Putamen (tissue), 1 donor: ENCODE data around the gene NTN5.
"Not testable (repeated sequence)": the region's sequence is repeated elsewhere in the genome, so short reads cannot be mapped to it uniquely, and the experiment has no call there.

Experiments
- DNase-seq: peaks from one replicate; pipeline ENCODE4 v3.0.0-alpha.2; 2016; ENCODE audit warnings: low spot score

NTN5 gene, protein sequence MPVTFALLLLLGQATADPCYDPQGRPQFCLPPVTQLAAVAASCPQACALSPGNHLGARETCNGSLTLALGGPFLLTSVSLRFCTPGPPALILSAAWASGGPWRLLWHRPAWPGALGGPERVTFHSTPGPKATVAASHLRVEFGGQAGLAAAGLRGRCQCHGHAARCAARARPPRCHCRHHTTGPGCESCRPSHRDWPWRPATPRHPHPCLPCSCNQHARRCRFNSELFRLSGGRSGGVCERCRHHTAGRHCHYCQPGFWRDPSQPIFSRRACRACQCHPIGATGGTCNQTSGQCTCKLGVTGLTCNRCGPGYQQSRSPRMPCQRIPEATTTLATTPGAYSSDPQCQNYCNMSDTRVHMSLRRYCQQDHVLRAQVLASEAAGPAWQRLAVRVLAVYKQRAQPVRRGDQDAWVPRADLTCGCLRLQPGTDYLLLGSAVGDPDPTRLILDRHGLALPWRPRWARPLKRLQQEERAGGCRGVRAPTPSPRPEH

DNA sequence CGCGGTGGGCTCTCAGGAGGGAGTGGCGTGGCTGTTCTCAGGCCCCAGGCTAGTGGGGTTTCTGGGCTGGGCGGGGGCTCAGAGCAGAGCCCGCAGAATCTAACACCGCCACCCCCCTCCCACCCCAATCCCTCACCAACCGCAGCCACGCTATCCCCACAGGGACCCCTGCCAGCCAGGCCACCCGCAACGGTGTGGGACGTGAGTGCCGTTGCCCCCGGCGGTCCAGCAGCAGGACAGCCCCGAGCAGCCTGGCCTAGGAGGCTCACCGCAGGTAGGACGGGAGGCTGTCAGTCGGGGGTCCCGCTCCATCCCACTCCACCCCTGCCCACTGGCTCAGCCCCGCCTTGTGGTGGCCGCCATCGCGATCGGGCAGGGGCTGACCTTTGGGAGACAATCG lies at the start of gene NTN5:
TSS of gene NTN5 (minus strand) at position 24 of the 400 bp plus-strand sequence. CDS start 2,031 bp downstream, outside the sequence.
- DNase-seq, result no peak

DNA sequence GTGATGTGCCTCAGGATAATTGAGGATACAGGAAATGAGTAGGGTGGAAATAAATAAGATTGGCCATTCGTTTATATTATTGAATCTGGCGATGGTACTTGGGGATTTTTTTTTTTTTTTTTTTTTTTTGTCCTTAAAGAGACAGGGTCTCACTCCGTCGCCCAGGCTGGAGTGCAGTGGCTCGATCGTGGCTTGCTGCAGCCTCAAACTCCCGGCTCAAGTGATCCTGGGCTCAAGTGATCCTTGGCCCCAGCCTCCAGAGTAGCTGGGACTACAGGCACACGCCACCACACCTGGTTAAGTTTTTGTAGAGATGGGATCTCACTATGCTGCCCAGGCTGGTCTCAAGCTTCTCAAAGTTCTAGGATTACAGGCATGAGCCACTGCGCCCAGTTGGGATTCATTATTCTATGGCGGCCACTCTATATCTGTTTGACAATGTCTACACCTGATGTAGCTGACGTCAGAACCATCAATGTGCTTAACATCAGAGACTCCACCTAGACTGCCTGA lies 49.4 kb upstream of the NTN5 start:
- no peak for DNase-seq

DNA sequence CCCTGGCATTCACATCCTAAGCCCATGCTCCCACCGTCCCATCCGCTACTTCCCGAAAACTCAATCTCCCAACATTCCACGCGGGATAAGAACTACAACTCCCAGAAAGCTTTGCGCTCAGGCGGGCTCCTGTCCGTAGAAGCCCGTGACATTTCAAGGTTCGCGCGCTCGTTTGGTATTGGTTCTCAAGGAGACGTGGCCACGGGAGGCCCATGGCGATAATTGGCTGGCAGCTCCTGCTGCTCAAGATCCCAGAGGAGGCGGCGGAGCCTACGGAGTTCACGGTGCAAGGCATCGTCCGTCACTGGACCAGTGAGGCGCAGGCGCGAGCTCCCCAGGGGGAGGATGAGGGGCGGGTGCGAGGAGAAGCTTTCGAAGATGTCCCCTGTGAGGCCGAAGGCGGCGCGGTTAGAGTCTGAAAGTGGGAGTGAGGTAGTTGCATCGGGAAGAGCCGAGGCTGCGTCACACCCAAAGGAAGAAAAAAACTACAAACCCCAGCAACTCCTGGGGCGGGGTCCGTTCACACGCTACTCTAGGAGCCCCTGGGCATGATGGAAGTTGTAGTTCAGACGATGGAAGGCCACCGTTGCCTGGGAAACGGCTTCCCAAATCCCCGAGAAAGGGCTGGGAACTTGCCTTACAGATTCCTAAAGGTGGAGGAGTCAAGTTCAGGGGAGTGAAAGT lies 47.9 kb upstream of the NTN5 start:
- DNase-seq, result peak; percentile 100

DNA sequence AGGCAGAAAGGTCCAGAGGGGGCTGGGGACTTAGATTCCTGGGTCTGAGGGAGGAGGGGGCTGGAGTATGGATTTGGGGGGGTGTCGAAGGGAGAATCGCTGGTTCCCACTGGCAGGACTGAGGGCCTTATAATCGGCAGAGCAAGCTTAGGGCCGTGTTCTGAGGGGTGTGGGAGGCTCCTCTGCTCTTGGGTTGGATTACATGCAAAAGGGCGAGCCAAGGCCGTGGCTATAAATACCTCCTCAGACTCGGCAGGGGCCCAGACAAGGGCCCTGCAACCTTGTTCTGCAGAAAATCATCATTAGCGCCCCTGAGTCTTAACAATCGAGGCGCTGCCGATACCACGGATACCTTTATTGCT lies 47.4 kb upstream of the NTN5 start:
- DNase-seq, result no peak

DNA sequence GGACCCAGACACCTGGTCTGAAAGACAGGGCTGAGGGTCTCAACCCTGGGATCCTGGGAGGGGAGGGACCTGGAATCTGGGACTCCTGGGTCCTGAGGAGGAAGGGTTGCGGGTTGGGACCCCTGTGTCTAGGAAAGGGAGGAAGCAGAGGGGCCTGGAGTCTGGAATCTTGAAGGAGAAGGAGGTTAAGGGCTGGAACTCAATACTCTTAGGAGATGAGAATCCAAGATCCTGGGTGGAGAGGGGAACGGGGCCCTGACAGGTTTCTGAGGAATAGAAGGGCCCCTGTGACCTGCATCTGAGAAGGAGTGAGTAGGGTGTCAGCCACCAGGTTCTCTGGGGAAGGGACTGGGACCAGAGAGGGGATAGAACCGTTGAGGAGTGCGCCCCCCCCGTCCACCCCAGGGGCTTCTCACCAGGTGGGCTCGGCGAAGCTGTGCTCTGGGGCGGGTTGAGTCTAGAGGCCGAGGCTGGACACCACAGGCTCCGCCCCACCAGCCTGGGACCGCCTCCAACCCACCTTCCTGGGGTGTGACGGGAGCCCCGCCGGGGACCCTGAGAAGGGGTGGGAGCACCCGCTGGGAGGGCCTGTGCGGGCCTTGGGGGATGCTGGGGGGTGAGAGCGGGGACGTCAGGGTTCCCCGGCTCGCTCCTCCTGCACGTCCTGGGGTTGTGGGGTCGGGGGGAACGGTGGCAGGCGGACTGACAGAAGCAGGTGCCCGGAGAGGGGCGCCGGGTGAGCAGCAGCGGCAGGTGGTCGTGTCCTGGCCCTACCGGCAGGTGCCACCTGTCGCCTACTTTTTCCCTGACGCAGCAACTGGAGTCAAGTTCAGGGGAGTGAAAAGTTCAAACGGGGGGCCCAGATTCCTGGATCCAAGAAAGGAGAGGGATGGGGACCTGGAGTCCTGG lies 46.7 kb upstream of the NTN5 start, which contains the start of gene MAMSTR:
TSS of gene MAMSTR (minus strand) at position 463 of the 909 bp plus-strand sequence. CDS start 694 bp downstream, outside the sequence.
- DNase-seq, result no peak

DNA sequence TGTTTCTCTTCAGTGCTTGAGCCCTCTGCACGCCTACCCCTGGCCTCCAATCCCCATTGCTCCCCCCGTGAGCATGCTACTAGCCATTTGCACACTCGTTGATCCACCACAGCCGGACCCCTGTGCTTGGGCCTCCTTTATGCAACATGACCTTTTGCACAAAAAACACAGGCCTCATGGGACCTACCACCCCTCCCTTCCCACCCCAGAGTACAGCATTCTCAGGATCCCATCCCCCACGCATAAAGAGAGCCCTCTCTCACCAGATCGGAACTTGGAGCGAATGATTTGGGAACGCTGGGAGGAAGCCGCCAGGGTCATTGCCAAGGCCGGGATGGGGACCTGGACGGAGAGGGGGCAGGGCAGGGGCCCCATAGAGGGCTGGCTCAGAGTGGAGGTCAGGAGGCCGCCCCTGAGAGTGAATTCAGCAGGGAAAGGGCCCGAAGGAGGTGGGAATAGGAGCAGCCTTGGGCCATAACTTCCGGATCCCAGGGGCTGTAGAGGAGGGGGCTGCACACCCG lies 46.0 kb upstream of the NTN5 start:
- DNase-seq, result no peak

DNA sequence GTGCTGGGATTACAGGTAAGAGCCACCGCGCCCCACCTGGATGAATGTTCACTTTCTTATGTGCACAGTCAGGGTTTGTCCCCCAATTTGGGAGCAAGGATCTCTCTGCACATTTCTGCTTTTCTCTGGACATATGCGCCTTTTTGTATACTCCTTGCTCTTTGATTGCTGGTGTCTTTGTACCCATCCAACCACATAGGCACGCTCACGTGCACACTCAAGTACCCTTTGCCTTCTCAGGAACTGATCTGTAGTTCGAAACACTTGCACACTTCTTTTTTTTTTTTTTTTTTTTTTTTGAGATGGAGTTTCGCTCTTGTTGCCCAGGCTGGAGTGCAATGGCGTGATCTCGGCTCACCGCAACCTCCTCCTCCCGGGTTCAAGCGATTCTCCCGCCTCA lies 45.3 kb upstream of the NTN5 start:
- DNase-seq, result not testable (repeated sequence)

DNA sequence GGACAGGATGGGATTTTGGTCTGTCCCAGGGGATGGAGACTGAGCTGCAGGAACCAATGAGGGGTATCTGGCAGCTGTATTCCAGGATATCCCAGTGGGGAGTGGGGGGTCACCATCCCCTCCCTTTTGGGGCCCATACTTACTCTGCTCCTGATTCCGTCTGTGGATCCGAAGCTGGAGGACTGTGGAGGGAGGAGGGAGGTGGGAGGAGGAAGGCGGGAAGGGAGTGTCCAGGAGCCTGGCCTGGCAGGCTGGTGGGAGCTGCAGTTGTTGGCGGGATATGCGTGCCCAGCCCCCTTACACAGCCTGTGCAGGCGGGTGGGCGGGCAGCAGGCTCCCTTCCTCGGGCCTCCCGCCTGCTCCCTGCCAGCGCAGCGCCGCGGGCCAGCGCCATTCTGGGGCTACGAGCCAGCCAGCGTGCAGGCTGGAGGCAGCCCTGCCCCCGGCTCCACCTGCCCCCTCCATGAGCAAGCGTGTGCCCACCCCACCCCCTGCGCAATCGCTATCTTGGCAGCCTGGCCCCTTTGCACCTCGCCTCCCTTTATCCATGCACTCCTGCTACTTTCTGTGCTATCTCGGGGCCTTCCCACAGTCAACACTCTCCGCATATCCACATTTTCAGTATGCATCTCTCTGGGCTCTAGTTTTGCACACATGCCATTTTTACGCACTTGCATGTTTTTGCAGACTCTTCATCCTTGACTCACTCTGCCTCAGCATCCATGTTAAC lies 43.9 kb upstream of the NTN5 start:
- no peak for DNase-seq

DNA sequence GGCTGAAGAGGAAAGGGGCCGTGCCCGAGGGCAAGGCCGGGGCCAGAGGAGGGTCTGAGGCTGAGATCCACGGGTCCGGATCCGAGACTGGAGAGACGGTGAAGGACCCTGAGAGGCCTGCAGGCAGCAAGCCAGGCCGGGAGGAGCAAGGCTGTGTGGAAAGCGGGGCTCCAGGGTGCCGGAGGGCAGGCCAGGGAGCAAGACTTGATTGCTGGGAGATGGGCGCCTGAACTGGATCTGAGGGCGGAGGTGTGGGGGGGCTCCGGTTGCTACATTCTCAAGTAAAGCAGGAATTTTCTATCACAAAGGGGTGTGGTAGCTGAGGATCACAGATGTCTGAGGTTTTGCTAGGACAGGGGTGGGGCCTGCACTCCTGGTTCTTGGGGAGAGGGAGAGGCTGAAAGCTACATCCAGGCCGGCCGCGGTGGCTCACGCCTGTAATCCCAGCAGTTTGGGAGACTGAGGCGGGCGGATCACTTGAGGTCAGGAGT lies 42.9 kb upstream of the NTN5 start:
- no peak for DNase-seq

DNA sequence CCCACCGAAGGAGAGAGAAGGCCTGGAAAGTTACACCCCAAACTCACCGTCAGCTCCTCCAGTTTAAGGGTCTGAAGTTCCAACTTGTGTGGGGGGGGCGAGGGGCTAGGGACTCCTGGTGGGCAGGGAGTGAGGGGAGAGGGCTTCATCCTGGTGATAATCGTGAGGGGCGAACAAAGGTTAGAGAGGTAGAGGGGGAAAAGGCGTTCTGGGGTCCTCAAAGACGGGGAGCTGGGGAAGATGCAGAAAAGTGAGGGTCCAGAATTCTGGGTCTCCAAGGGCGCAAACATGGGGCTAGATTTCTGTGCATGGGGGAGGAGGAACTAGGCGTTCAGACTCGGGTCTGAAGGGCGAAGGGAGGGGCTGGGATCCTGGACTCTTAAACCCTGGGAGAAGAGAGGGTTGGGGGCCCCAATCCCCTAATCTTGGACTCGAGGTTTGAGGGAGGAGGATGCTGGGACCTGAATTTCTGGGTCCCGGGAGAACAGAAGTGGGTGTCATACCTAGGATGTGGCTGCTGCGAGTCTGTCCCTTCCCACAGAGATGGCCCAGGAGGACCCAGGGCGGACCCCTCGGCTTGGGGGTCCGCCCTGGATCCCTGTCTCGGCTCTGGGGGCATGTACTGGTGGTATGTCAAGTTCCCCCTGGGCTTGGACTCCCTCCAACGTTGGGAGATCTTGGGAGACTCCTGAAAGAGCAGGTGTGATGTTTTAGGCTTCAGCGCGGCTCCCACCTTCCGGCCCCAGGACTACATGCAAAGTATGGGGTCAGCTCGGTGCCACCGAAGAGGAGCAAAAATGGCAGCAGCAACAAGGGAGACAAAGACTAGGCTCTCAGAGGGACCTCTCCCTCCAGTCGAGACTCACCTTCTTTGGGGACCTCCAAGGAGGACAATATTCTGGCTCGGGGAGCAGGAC lies 42.2 kb upstream of the NTN5 start:
- no peak for DNase-seq

DNA sequence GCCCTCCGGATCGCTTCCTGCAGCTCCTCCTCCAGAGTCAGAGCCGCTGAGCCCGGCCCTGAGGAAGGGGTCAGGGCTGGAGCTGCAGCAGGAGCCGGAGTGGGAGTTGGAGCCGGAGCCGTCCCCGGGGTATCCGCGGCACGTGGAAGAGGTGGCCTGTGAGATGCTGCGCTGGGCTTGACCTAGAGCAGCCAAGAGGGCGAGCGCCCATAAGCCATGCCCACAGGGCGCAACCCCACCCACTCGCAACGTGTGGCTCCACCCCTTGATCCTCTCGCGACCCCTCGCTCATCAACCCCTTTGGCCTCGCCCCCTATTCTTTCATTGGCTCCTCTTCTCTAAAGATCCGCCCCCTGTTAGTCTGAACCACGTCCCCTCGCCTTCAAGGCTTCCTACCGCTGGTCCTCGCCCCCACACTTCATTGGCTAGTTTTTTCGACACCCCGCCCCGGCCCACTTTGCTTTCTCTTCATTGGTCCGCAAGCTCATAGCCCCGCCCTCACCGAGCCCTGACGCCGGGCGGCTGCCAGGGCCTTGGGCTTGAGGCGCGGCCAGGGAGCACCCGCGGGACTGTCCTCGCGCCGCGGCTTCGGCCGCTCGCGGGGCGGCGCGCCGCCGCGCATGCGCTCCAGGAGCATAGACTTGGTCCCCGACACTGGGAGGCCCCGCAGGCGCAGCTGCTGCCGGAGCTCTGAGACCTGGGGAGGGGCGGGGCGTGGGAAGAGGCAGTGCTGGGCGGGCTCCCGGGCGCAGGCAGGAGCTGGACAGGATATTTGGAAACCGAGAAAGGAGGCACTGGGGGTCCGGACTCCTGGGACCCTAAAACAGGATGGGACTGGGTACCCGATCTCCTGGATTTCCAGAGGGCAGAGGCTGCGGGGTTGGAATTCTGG lies 41.3 kb upstream of the NTN5 start:
- peak; percentile 100 for DNase-seq

DNA sequence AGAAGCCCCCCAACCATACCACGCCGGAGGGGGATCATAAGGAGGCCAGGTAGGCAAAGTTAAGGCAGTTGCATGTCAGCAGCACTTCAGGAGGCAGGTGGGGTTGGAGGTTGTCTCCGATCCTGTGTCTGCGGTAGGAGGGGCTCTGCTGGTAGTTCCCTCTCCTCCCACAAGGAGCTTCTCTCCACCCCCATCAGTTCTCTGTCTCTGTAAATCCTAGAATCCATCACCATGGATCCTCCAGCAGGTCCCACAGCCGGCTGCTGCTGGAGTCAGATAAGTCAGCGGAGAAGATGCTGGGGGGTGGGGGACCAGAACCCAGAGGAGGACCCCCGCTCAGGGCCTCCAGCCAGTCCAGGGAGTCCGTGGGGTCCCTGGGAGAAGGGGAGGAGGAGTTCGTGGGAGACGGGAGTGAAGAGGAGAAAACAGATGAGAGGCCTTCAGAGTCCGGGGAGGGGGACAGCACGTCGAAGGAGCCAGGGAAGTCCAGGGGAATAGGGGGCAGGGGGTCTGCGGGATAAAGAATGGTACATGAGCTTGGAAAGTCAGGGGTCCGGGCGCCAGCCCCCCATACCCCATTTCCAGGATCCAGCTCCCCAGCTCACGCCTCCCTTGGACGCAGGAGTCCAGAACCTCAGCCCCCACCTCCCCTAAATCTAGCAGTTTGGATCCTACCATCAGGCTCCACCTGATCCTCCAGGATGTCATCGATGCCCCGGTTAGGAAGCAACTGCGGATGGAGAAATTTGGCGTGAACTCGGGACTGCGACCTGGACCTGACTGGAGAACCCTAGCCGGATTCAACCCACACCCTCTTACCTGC lies 40.4 kb upstream of the NTN5 start:
- DNase-seq, result no peak

DNA sequence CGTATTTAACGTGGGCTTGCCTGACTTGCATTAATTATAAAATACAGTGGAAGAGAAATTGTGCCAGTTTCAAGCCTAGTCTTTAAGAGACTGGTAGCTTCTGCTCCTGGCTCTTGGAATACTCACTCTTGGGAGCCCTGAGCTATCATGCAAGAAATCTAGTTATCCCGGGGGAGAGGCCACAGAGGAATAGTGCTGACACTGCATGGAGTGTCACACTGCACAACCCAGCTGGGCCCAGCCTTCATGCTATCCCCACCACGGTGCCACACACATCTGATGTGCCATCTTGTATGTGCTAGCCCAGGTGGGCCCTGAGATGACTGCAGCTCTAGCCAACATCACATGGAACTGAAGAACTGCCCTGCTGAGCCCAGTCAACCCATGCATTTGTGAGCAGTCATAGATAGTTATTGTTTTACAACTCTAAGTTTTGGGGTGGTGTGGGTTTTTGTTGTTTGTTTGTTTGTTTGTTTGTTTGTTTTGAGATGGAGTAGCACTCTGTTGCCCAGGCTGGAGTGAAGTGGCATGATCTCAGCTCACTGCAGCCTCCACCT lies 38.4 kb upstream of the NTN5 start:
- DNase-seq, result no peak

DNA sequence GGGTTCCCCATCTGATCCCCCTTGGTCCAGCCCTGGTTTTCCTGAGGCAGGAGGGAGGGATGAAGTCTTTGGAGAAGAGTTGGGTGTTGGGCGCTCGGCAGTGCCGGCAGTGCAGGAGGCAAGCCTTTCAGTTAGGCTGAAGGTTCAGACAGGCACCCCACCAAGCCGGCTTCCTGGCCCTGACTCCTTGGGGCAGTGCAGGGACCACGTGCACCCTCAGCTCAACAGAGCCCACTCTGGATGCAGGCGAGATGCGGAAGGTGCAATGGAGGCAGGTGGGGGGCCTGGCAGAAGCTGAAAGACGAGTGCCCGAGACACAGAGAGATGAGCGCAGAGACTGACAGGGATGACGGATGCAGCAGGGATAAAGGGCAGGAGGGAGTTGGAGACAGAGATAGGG lies 35.7 kb upstream of the NTN5 start:
- DNase-seq, result no peak

DNA sequence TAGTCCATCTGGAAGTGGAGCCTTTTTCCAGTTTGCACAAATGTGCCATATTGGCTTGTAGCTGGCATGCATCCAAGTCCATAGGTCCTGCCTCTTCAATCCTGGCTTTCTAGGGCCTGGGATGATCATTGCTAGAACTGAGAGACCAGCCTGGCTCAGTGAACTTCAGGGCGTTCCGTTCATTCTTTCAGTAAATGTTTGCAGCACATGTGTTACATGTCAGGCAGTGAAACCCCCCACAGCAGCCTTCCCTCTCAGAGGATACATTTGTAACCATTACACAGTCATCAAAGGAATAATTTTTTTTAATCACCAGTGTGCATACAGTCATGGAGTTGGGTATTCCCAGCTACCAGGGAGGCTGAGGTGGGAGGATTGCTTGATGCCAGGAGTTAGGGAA lies 32.6 kb upstream of the NTN5 start:
- DNase-seq, result no peak

DNA sequence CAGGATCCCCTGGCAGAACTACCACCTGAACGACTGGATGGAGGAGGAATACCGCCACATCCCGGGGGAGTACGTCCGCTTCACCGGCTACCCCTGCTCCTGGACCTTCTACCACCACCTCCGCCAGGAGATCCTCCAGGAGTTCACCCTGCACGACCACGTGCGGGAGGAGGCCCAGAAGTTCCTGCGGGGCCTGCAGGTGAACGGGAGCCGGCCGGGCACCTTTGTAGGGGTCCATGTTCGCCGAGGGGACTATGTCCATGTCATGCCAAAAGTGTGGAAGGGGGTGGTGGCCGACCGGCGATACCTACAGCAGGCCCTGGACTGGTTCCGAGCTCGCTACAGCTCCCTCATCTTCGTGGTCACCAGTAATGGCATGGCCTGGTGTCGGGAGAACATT lies 30.5 kb upstream of the NTN5 start:
- no peak for DNase-seq

DNA sequence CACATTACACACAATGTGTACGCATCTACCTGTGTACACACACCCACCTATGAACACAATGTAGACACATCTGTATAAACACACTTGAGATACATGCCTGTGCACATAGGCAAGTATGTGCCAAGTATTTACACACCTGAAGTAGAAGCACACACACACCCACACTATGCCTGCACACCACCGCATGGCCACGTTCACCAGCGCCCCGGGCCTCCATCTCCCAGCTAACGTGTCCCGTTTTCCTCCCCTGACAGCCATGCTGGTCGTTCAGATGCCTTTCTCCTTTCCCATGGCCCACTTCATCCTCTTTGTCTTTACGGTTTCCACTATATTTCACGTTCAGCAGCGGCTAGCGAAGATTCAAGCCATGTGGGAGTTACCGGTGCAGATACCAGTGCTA lies 29.9 kb upstream of the NTN5 start:
- DNase-seq, result no peak

DNA sequence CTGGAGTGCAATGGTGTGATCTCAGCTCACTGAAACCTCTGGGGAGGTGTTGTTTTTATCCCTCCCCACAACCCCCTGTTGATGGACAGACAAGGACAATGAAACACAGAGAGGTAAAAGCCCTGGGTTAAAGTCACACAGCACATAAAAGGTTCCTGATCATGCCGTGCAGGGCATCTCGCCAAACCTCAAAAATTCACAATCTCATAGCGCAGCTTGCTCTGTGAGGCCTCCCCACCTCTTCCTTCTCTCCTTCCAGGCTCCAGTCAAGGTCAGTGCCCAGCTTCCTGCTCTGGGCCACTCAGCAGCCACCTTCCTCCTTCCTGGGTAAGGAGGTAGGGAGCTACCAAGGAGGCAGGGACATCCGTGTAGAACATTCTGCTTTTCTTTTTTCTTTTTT lies 25.2 kb upstream of the NTN5 start:
- no peak for DNase-seq
